ENCODE measurements around the gene CMTM3. TPM values are rescaled to one million over a fixed set of nuclear protein-coding genes. Genes with fewer than 3 reads are reported as not detected.

CMTM3 gene
- total and polyA plus RNA-seq, 9 of the 15 experiments (the other 6 are each of a cell fraction or from before 2014, with no cell fraction given): 4.6 to 33.4 (median 17.5) TPM

DNA sequence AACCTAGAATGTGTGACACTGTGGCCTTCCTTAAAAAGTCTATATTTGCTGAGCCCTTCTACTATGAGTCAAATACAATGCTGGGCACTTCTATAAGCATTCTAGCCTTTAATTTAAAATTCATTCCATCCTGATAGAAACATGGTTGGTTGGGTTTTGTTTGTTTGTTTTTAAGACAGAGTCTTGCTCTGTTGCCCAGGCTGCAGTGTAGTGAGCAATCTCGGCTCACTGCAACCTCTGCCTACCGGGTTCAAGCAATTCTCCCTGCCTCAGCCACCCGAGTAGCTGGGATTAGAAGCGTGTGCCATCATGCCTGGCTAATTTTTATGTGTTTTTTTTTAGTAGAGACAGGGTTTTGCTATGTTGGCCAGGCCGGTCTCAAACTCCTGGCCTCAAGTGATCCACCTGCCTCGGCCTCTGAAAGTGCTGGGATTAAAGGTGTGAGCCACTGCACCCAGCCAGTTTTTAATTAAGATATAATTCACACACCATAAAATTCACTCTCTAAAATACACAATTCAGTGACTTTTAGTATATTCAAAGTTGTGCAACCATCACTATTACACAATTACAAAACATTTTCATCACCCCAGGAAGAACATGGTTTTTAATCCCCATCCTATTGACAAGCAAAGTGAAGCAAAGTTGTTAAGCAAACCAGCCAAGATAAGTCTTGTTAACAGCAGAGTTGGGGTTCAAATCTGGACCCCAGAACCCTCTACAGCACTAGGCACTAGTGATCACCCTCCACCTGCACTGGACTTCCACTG, 49.3 kb downstream of the CMTM3 start:
- TF ChIP-seq, protein P1, sequence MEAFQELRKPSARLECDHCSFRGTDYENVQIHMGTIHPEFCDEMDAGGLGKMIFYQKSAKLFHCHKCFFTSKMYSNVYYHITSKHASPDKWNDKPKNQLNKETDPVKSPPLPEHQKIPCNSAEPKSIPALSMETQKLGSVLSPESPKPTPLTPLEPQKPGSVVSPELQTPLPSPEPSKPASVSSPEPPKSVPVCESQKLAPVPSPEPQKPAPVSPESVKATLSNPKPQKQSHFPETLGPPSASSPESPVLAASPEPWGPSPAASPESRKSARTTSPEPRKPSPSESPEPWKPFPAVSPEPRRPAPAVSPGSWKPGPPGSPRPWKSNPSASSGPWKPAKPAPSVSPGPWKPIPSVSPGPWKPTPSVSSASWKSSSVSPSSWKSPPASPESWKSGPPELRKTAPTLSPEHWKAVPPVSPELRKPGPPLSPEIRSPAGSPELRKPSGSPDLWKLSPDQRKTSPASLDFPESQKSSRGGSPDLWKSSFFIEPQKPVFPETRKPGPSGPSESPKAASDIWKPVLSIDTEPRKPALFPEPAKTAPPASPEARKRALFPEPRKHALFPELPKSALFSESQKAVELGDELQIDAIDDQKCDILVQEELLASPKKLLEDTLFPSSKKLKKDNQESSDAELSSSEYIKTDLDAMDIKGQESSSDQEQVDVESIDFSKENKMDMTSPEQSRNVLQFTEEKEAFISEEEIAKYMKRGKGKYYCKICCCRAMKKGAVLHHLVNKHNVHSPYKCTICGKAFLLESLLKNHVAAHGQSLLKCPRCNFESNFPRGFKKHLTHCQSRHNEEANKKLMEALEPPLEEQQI (IDR thresholded peaks at IDR 0.05): no peak
- TF ChIP-seq SMAD4 (CRISPR knock-in tag; conservative IDR thresholded peaks at IDR 0.05): no peak
- no peak for TF ChIP-seq MYNN (IDR thresholded peaks at IDR 0.05)
- no peak for TF ChIP-seq MYNN (CRISPR knock-in tag; IDR thresholded peaks at IDR 0.05)
- TF ChIP-seq CEBPB (tag; IDR thresholded peaks at IDR 0.05): peak; percentile 73
- no peak for TF ChIP-seq ZBTB40 (IDR thresholded peaks at IDR 0.05)
- TF ChIP-seq ZBTB40 (CRISPR knock-in tag; IDR thresholded peaks at IDR 0.05): no peak
- no peak for TF ChIP-seq CEBPG (CRISPR knock-in tag; IDR thresholded peaks at IDR 0.05)
- peak; percentile 53 to 59 for TF ChIP-seq CEBPG (tag; conservative IDR thresholded peaks at IDR 0.05 in 1 of 2, IDR thresholded peaks at IDR 0.05 in 1 of 2)
- TF ChIP-seq SMARCA5 (IDR thresholded peaks at IDR 0.05): no peak
- in situ Hi-C loops (cut with MboI): no loop called here
- no peak for ATAC-seq
- Histone ChIP-seq H3K36me3 (ENCODE audit: control insufficient read depth, insufficient read depth, low read length) (no peaks in the 10 kb centered on the region), H3K9me1 (ENCODE audit: control insufficient read depth, insufficient read depth, low read length) (no peaks in the 10 kb centered on the region), H3K9me3 (replicated peaks; ENCODE audit: control insufficient read depth, insufficient read depth, low read depth, low read length) (no peaks in the 10 kb centered on the region), H3K79me2 (ENCODE audit: control insufficient read depth, insufficient read depth, low read length) (peaks cover 6% of the 10 kb centered on the region; the same call in 2 of the 3 replicates), H3K27me3 (ENCODE audit: control insufficient read depth in 2 of 2, insufficient read depth in 2 of 2, low read length in 2 of 2) (no peaks in the 10 kb centered on the region), H4K20me1 (replicated peaks; ENCODE audit: control insufficient read depth, insufficient read depth, low read length) (peaks cover 3% of the 10 kb centered on the region; the same call in 1 of the 2 replicates), H2AFZ (ENCODE audit: low read depth, low read length) (no peak overlapping the region), H3K4me2 (ENCODE audit: insufficient read depth, low read length) (no peak overlapping the region), H3K27ac (ENCODE audit: extremely low read depth, low read depth, low read length) (no peak overlapping the region), H3K4me1 (replicated peaks in 1 of 2; ENCODE audit: control insufficient read depth in 2 of 2, insufficient read depth in 2 of 2, low read length in 2 of 2) (peaks cover 3 to 9% of the 10 kb centered on the region in 2 experiments; a peak in 3 of 5 replicates), H3K9ac (ENCODE audit: insufficient read depth in 1 of 2, low read depth in 2 of 2, low read length in 2 of 2) (no peak overlapping the region), H3K4me3 (no peak overlapping the region)
- BruUV-seq (replicated peaks): no TSS peak
- DNase-seq (ENCODE audit: extremely low read depth in 1 of 4, low spot score in 3 of 4): no peak
- POLR2A ChIA-PET: no interaction called here
- 76% methylated on average over 6 of the region's 6 CpGs for WGBS (ENCODE audit: insufficient coverage, low coverage, missing lambda C conversion rate)
- intact Hi-C loops (cut with micrococcal nuclease): no loop called here
- CTCF ChIA-PET (ENCODE audit: low intra/inter-chr PET ratio): no interaction called here
- FAIRE-seq: no peak
